GM19193 (cell line): Measurements from ENCODE around the gene SHANK2.

Experiments used
- POLR2A ChIP-seq: IDR thresholded peaks from 4 replicates; pipeline ENCODE4 v1.6.1; 2011; ENCODE audit not compliant: insufficient read depth, insufficient read length; ENCODE audit errors: extremely low read depth

Gene SHANK2

DNA sequence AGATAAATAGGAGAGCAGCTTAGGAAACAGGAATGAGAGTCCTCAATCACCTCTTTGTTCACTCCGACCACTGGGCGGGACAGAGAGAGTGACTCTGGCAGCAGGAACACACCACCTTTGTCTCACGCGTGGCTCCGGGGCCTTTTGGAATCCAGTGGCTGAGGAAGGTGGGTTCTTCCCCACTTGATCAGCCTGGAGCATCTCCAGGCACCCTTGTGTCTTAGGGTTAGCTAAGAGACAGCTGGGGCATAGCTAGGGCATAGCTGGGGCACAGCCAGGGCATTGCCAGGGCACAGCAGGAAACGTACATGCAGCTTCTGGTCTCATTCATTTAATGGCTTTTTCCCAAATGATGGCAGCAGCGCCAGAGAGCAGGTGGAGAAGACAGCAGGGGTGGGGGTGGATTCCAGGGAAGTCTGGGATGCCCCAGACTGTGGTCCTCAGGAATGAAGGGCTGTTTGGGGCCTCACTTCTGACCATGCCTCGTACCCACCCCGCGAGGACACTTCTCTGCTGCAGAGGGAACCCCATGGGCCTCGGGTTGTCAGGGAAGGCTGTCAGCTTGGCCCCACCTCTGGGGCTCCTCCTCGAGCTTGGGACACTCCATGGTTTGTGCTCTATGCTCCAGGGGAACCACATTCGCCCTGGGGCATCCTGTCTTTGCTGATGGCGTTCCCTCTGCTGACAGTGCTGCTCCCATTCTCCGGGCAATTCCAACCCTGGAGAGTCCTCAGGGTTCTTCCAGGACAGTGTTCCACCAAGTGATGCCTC, 30.4 kb upstream of the SHANK2 start:
- no peak for TF ChIP-seq POLR2A

DNA sequence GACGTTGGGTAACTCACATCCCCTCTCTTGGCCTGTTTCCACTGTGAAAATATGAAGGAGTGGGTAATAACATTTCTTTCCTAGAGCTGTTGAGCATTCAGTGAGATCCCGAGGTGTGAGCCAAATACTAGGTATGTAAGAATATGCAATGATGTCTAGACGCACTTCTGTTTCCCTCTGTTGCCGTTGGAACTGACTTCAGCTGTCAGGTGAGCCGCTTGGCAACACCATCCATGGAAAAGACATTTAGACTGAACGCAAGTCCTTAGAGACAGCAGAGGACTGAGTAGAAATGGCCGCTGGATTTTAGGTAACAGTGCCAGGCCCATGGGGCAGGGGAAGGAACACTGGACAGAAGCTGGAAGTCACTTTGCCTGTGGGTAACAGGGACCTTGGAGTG, 29.5 kb upstream of the SHANK2 start:
- TF ChIP-seq POLR2A = no peak

DNA sequence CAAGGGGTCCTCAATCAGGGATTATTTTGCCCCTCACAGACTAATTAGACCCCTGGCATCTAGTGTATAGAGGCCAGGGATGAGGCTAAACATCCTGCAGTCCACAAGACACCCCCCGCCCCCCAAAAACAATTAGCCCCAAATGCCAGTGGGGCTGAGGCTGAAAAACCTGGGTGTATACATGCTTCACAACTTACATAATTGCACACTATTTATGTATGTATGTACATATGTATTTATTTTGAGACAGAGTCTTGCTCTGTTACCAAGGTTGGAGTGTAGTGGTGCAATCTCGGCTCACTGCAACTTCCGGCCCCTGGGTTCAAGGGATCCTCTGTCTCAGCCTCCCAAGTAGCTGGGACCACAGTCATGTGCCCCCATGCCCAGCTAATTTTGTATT, 28.8 kb upstream of the SHANK2 start:
- no peak for TF ChIP-seq POLR2A

DNA sequence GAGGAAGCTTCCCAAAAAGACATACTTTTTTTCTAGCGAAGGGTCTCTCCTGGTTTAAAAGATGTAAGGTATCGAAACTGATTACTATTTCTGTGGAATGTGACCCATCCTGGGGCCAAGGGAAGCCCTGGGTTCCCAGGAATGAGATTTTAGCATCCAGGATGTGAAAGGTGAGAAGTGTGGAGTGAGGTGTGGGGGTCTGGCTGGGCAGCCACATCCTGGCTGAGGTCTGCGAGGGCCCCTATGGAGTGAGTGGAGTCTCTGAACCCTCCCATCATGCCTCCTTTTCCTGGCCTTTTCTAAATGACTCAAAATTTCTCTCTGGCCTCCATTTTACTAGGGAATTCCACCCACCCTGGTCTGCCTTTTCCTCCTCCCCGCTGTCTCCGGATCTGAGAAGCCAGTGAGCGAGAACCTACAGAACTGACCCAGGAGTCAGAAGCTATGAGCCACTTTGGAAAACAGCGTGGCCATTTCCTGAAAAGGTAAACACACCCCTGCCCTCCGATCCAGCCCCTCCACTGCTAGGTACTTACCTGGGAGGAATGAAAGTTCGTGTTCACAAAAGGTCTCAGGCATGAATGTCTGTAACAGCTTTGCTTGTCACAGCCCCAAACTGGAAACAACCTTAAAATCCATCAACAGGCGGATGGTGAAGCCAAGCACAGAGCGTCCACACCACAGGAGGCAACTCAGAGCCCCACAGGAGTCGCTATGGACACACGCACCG, 27.7 kb upstream of the SHANK2 start:
- no peak for TF ChIP-seq POLR2A

DNA sequence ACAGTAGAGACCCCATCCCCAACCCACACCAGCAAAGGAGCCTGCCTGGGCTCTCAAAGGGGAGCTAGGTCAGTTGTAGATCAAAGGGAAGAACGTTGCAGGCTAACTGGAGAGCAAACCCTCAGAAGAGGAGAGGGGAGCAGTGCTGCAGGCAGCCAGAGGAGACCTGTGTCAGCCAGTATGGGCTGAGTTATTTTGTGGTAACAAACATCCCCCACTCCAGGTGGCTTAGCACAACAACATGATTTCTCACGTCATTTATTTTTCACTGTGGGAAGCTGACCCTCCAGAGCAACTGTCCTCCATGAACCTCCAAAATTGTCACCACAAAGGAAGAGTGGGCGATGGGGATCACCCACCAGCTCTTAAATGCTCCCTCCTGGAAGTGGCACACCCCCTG, 19.8 kb upstream of the SHANK2 start:
- TF ChIP-seq POLR2A = no peak

DNA sequence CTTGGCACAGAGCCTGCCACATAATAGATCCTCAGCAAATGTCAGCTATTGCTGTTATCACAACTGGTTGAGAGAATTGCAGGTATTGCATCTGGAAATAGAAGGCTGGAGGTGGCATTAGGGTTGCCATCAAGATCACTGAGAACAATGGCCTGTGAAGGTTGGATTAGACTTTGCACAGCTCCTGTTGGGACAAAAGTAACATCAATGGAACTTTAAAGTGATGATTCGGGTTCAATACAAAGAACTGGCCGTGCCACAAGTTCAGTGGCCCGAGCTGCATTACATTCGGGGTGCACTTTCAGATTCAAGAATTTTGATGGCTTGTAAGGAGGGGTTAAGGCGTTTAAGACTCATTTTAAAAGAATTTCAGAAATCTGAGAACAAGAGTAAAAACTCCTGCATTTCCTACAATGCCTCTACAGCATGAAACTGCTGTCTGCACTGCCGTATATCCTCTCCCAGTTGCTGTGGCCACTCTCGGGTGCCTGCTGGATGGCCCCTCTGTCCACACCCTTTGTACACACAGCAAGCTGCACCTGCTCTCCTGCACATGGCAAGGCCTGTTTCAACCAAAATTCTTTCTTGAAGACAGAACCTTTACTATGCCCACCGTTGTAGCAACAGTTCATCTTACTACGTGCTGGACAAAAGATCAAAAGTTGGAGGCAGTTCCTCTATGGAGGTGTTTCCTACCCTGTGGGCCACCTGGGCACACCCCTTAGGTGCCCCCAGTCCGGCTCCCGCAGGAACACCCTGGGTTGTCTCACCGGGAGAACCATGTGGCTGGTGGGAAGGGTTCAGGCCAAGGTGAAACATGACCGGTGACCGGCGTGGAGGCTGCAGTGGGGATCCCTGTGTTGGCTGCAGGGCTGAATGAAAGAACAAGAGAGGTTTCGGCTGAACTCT, 17.5 kb upstream of the SHANK2 start:
- TF ChIP-seq POLR2A = no peak

DNA sequence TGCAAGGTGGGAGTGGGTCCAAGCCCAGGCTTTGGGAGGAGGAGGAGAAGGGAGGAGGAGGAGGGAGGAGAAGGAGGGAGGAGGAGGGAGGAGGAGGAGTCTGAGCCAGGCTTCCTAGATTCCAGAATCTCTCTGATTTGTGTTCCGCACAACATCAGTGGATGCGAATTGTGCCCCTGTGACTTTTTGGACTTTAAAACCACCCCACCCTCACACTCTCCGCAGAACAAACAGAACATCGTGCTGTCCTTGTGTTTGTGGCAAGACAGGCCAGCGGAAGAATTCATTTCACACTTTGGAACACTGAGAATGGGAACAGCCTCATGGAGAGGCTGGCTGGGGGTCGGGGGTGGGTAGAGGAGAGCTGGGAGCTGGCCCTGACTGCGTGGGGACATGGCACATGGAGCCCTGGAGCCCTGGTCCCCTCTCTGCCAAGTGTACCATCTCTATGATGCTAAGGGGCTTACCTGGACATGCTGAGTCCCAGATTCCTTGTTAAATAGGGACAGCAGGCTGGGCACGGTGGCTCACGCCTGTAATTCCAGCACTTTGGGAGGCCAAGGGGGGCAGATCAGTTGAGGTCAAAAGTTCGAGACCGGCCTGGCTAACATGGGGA, 16.4 kb upstream of the SHANK2 start:
- TF ChIP-seq POLR2A = no peak

DNA sequence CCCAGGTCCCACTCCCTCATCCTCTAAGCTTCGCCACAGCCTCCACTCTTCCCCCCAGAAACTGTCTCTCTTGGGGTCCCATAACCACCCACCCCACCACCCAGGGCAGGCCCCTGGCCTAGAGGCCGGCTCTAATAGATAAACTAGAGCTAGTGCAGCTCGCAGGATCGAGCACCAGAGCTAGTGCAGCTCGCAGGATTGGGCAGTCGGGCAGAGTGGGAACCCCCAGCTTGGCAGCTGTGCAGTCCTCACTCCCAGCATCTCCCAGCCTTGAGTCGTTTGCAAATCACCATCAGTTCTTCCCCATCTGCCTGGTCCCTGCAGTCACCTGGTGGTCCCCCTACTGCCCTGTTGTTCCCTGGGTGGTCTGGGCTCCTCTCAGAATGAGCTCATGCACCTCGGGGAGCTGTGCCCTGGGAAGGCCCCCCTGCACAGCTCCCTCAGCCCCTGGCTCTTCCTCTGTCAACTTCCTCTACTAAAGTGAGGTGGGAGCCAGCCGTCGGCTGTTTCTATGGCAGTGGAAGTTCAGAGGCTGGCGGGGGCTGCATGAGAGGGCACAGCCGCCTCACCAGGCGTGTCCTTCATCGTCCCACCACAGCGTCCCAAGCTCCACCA, 15.5 kb upstream of the SHANK2 start:
- TF ChIP-seq POLR2A = no peak

DNA sequence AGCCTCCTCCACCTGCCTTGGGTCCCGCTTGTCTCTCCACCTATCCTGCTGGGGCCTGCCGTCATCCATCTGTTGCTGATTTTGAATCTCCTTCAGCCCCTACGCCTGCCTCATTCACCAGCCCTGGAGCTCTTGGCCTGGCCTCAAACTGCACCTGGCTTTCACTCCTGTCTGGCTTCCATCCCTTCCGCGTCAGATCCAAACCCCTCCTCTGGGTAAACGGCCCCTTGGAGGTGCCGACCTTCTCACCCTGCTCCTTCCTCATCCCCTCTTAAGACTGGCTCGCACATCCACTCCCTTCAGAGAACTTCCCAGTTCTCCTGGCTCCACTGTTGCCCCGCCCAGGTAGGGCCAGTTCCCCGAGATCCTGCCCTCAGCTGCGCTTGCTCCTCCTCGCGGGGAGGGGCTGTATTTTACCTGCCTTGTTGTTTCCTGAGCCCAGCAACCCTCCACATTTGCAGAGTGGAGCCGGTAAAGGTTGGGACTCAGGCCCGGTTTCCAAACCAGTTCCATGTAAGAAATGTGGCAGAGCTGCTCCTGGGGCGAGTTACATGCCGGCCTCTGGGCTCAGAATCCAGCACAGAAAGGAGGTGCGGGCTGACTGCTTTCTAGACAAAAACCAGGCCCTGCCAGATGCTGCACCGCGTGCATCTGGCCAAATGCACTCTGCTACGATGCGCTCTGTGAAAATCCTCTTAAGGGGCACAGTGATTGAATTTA, 13.9 kb upstream of the SHANK2 start:
- no peak for TF ChIP-seq POLR2A

DNA sequence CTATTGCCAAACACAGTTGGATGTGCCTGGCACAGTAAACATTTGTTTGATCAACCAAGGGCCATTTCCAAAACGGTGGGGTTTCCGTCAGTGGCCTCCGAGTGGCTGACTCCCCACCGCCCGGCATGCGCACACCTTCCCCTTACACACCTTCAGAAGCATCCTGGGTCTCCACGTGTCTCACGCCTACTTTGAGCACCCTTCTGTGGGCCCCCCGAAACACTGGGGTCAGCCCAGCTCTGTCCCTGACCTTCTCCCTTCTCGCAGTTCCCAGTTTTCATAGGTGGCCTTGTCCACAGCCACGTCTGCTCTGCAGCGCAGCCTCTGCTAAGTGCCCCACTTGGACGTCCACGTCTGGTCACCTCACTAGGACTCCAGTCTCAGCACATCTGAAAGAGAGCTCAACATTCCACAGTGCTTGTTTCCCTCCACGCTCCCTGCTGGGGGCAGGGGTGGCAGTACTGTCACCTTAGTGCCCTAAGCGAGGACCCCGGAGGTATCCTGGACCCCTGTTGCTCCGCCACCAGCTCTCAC, 13.2 kb upstream of the SHANK2 start:
- no peak for TF ChIP-seq POLR2A

DNA sequence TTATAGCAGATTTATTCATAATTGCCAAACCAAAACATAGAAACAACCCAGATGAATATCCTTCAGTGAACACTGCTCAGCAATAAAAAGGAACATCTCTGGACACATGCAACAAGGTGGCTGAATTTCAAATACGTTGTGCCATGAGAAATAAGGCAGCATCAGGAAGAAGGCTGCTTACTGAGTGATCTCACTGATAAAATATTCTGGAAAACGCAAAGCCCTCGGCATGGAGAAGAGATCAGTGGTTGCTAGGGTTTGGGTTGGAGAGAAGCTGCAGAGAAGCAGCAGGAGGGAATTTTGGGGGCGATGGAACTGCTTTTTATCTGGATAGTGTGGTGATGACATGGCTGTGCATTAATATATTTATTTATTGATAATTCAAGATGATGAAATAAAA, 11.0 kb upstream of the SHANK2 start:
- no peak for TF ChIP-seq POLR2A

DNA sequence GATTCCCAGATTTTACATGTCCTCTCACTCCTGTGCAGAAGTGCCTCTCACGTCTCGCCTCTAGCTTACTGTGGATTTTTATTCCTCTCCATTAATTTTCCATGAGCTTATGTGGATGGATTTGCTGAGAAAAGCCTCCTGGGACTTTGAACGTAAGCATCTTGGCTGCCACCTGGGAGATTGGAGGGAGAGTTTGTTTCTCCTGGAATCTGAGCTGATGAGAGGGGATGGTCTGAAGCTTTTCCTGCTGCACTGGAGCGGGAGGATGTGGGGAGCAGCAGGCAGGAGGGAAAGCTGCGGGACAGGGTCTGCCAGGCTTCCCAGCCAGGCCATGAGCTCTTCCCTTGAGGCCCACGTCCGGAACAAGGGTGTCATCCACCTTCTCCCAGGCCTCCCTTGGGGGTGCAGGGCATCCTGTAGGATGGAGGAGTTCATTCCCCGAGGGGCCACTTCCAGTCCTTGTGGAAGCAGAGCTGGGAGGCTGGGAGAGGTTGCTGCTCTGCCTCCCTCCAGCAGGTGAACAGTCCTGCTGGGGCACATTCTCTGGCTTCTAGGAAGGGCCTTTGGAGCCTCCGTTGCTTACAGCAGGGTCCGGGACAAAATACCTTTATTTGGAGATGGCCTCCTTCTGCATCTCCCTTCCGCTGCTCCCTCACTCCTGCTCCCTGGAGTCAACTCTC, 3.6 kb upstream of the SHANK2 start:
- no peak for TF ChIP-seq POLR2A

DNA sequence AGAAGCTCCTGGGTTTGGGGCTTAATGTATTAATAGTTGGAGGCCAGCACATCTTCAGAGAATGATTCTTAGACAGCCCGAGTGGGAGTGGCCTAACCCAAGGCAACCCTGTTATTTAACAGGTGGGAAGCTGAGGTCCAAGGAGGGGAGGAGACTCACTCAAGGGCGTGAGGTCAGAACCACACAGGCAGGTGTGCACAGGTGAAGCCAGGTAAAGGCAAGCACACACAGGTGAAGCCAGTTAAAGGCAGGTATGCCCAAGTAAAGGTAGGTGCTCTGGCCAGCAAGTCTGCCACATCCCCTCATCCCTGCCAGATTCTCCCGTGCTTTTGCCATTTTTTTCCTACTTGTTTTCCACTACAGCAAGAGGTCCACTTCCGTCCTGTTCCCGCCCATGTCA, 2.9 kb upstream of the SHANK2 start:
- no peak for TF ChIP-seq POLR2A
